SK-N-SH (cell line): ENCODE results near the gene EPHB2. TPM values are rescaled to one million over a fixed set of nuclear protein-coding genes. Genes with fewer than 3 reads are reported as not detected.

Source experiments
- CTCF ChIA-PET: fragments of 300-600, 350-600 bp; formaldehyde crosslinking; extraction: SDS; loops from one replicate; lab custom pipeline; 2021; lab: Yijun Ruan, JAX
- POLR2A ChIA-PET: fragments of 350-600 bp; sonication (Branson Sonifier 250); formaldehyde crosslinking; extraction: SDS; loops from one replicate; lab custom pipeline; 2020; ENCODE audit warnings: antibody characterized with exemption, inconsistent platforms; lab: Yijun Ruan, JAX
- DNase-seq: peaks from one replicate; pipeline ENCODE4 v3.0.0; 2012
- H2AFZ ChIP-seq: fragments of 200-600 bp; sonication (generic); 2 replicates; pipeline ENCODE4 v1.8.1; 2016; ENCODE audit warnings: antibody characterized with exemption, mild to moderate bottlenecking, low read depth
- H3F3A ChIP-seq: fragments of 200-600 bp; sonication (generic); replicated peaks from 2 replicates; pipeline ENCODE3; 2016; ENCODE audit warnings: antibody characterized with exemption, mild to moderate bottlenecking; ENCODE audit not compliant: insufficient read depth
- H3K27ac ChIP-seq, 2 experiments: fragments of 200-500 bp in 1 of 2; fragments of 200-600 bp in 1 of 2; sonication (Bioruptor generic) in 1 of 2; sonication (generic), shearing (Covaris generic) in 1 of 2; 2 replicates each; pipeline versions ENCODE4 v1.5.1 to v1.6.1; 2014 to 2016; ENCODE audit warnings: low read depth in 2 of 2, inconsistent platforms in 1 of 2, low read length in 1 of 2, mild to moderate bottlenecking in 1 of 2, mixed read lengths in 1 of 2
- H3K27me3 ChIP-seq: fragments of 200-600 bp; sonication (generic), shearing (Covaris generic); 2 replicates; pipeline ENCODE4 v1.6.1; 2016; ENCODE audit warnings: mixed run types; ENCODE audit not compliant: insufficient read depth
- H3K36me3 ChIP-seq, 2 experiments: fragments of 200-500 bp in 1 of 2; fragments of 200-600 bp in 1 of 2; sonication (Bioruptor generic) in 1 of 2; sonication (generic) in 1 of 2; replicated peaks in 1 of 2; 2 replicates each; pipeline versions ENCODE3 to v1.5.1; 2014 to 2016; ENCODE audit warnings: low read length in 1 of 2, mild to moderate bottlenecking in 1 of 2; ENCODE audit not compliant: insufficient read depth in 2 of 2, control insufficient read depth in 1 of 2
- H3K4me1 ChIP-seq, 2 experiments: fragments of 200-500 bp in 1 of 2; fragments of 200-600 bp in 1 of 2; sonication (Bioruptor generic) in 1 of 2; sonication (generic), shearing (Covaris generic) in 1 of 2; 2 replicates each; pipeline versions ENCODE4 v1.5.1 to v1.6.1; 2014 to 2016; ENCODE audit warnings: low read depth in 1 of 2, low read length in 1 of 2, mixed run types in 1 of 2; ENCODE audit not compliant: insufficient read depth in 2 of 2, control insufficient read depth in 1 of 2
- H3K4me2 ChIP-seq: fragments of 200-600 bp; sonication (generic), shearing (Covaris generic); 2 replicates; pipeline ENCODE4 v1.6.1; 2017; ENCODE audit warnings: mixed run types
- H3K4me3 ChIP-seq, 2 experiments: fragments of 200-500 bp in 1 of 2; fragments of 200-600 bp in 1 of 2; sonication (Bioruptor generic) in 1 of 2; sonication (generic), shearing (Covaris generic) in 1 of 2; 2 replicates each; pipeline versions ENCODE4 v1.5.1 to v1.8.1; 2014 to 2016; ENCODE audit warnings: low read depth in 2 of 2, inconsistent platforms in 1 of 2, low read length in 1 of 2, mild to moderate bottlenecking in 1 of 2, mixed read lengths in 1 of 2, moderate library complexity in 1 of 2
- H3K79me2 ChIP-seq: fragments of 200-600 bp; sonication (generic); 2 replicates; pipeline ENCODE4 v1.8.1; 2017; ENCODE audit warnings: mild to moderate bottlenecking; ENCODE audit not compliant: insufficient read depth
- H3K9ac ChIP-seq: fragments of 200-600 bp; sonication (generic); 2 replicates; pipeline ENCODE4 v1.6.1; 2017; ENCODE audit warnings: mixed run types
- H3K9me2 ChIP-seq: fragments of 200-600 bp; sonication (generic); 2 replicates; pipeline ENCODE4 v1.6.1; 2017; ENCODE audit warnings: mixed run types
- H3K9me3 ChIP-seq: fragments of 200-600 bp; sonication (generic); 2 replicates; pipeline ENCODE4 v1.6.1; 2017; ENCODE audit warnings: mixed run types, mild to moderate bottlenecking, moderate library complexity
- H4K20me1 ChIP-seq: fragments of 200-600 bp; sonication (generic); 2 replicates; pipeline ENCODE4 v1.6.1; 2017; ENCODE audit warnings: mild to moderate bottlenecking, mixed run types; ENCODE audit not compliant: insufficient read depth
- EP300 ChIP-seq, 2 experiments: IDR thresholded peaks; 2 replicates each; pipeline versions ENCODE4 v1.4.0 to v1.6.1; 2012; ENCODE audit warnings: borderline replicate concordance in 1 of 2, low read depth in 1 of 2, low read length in 1 of 2
- FOSL2 ChIP-seq: IDR thresholded peaks from 2 replicates; pipeline ENCODE4 v1.4.0; 2012; ENCODE audit warnings: low read depth, mild to moderate bottlenecking, moderate library complexity, borderline replicate concordance
- FOXJ3 ChIP-seq: sonication (generic); formaldehyde crosslinking; IDR thresholded peaks from 2 replicates; pipeline ENCODE4 v1.5.1; 2020; ENCODE audit warnings: mild to moderate bottlenecking, missing genetic modification reagents
- GABPA ChIP-seq: IDR thresholded peaks from 2 replicates; pipeline ENCODE4 v1.4.0; 2012; ENCODE audit warnings: low read depth, mild to moderate bottlenecking
- GATA2 ChIP-seq: sonication (generic); formaldehyde crosslinking; IDR thresholded peaks from 2 replicates; pipeline ENCODE4 v1.5.0; 2020; ENCODE audit warnings: mild to moderate bottlenecking, missing genetic modification reagents
- IRF3 ChIP-seq: fragments of 150-350 bp; IDR thresholded peaks from 2 replicates; pipeline ENCODE4 v1.6.1; 2016; ENCODE audit warnings: mild to moderate bottlenecking, low read depth, low read length
- JUND ChIP-seq: IDR thresholded peaks from 2 replicates; pipeline ENCODE4 v1.4.0; 2012
- MXI1 ChIP-seq: IDR thresholded peaks from 2 replicates; pipeline ENCODE4 v1.6.1; 2012; ENCODE audit warnings: mild to moderate bottlenecking, low read depth, low read length, improper control_type of control experiment
- NFIC ChIP-seq: IDR thresholded peaks from 2 replicates; pipeline ENCODE4 v1.4.0; 2012; ENCODE audit warnings: borderline replicate concordance
- NRF1 ChIP-seq: IDR thresholded peaks from 2 replicates; pipeline ENCODE4 v1.6.1; 2012; ENCODE audit warnings: low read depth, mild to moderate bottlenecking, low read length
- REST ChIP-seq: IDR thresholded peaks from 2 replicates; pipeline ENCODE4 v1.6.1; 2012; ENCODE audit warnings: mild to moderate bottlenecking, low read depth, low read length, moderate library complexity
- RXRA ChIP-seq: IDR thresholded peaks from 2 replicates; pipeline ENCODE4 v1.4.0; 2012; ENCODE audit warnings: low read depth, mild to moderate bottlenecking, borderline replicate concordance
- TAF1 ChIP-seq: IDR thresholded peaks from 2 replicates; pipeline ENCODE4 v1.6.1; 2012; ENCODE audit warnings: low read depth, mild to moderate bottlenecking, low read length, moderate library complexity, borderline replicate concordance
- TCF12 ChIP-seq: IDR thresholded peaks from 2 replicates; pipeline ENCODE4 v1.4.0; 2012
- TEAD4 ChIP-seq: IDR thresholded peaks from 2 replicates; pipeline ENCODE4 v1.4.0; 2012; ENCODE audit warnings: mild to moderate bottlenecking, borderline replicate concordance; ENCODE audit not compliant: insufficient read depth
- USF1 ChIP-seq: IDR thresholded peaks from 2 replicates; pipeline ENCODE4 v1.4.0; 2012; ENCODE audit warnings: low read depth, borderline replicate concordance
- USF2 ChIP-seq: fragments of 150-350 bp; IDR thresholded peaks from 2 replicates; pipeline ENCODE4 v1.6.1; 2017; ENCODE audit warnings: antibody characterized with exemption, low read length, low read depth, borderline replicate concordance
- ZBTB33 ChIP-seq: IDR thresholded peaks from 2 replicates; pipeline ENCODE4 v1.4.0; 2012; ENCODE audit warnings: low read depth, borderline replicate concordance
- WGBS: methylation state at CpG from one replicate; pipeline ENCODE4 v1.1.6; 2017; ENCODE audit warnings: low lambda C conversion rate; 5-methylcytosine and 5-hydroxymethylcytosine counted together
- polyA plus RNA-seq, 3 experiments: library from polyadenylated mRNA; depleted of rRNA; stranded (reverse); fragments of >200 nt; gene quantifications; 2 replicates each; pipeline ENCODE4 v1.2.3, GENCODE V29; 2012

The EPHB2 gene
- polyA plus RNA-seq, 1 of the 3 experiments (the other 2 are of a cell fraction), result 25.2 TPM

GRCh38 chr1:22807340-22807739 is 96.7 kb downstream of the EPHB2 start:
- Histone ChIP-seq H3F3A (peaks cover 25% of the 10 kb centered on the region), H3K4me3 (no peak overlapping the region), H4K20me1 (no peaks in the 10 kb centered on the region), H3K27me3 (no peaks in the 10 kb centered on the region), H3K27ac (peak overlapping the region; percentile 36 to 95; a peak in 3 of 4 replicates), H3K4me2 (peak overlapping the region; percentile 68; the same call in 1 of the 2 replicates), H3K36me3 (peaks cover 0 to 3% of the 10 kb centered on the region in 2 experiments), H3K9ac (no peak overlapping the region), H3K9me2 (no peaks in the 10 kb centered on the region), H3K4me1 (peaks cover 23 to 52% of the 10 kb centered on the region in 2 experiments; a peak in 3 of 4 replicates), H3K9me3 (no peaks in the 10 kb centered on the region), H2AFZ (no peak overlapping the region), H3K79me2 (peaks cover 4% of the 10 kb centered on the region; the same call in 1 of the 2 replicates)
- no peak for DNase-seq
- no peak for TF ChIP-seq ZBTB33
- TF ChIP-seq JUND, result no peak
- no peak for TF ChIP-seq USF1
- no peak for TF ChIP-seq RXRA
- TF ChIP-seq MXI1, result no peak
- no peak for TF ChIP-seq IRF3
- no peak for TF ChIP-seq FOSL2
- TF ChIP-seq TCF12, result no peak
- TF ChIP-seq EP300 (IDR thresholded peaks at IDR 0.05; ENCODE audit: borderline replicate concordance in 1 of 2, low read depth in 1 of 2, low read length in 1 of 2), result no peak
- no peak for TF ChIP-seq NFIC
- no peak for TF ChIP-seq TAF1
- TF ChIP-seq GABPA, result no peak
- no peak for TF ChIP-seq FOXJ3 (CRISPR knock-in tag)
- TF ChIP-seq TEAD4, result no peak
- ChIA-PET POLR2A (no interaction called here), CTCF (interaction anchor here (0.8 to 1.9 kb wide), 3 partner anchors 8 to 103 kb away, joined by 3 to 8 read pairs (median 4); no protein-coding TSS in a partner anchor)
- 100% methylated on average over 4 of the region's 4 CpGs for WGBS

- ChIA-PET CTCF (interaction anchor here (1.1 to 1.9 kb wide), 4 partner anchors 9 to 703 kb away, joined by 3 to 8 read pairs (median 6); no protein-coding TSS in a partner anchor), POLR2A (no interaction called here)
- Histone ChIP-seq H3K36me3 (peaks cover 0 to 3% of the 10 kb centered on the region in 2 experiments), H4K20me1 (no peaks in the 10 kb centered on the region), H3K27ac (peak overlapping the region; percentile 88 to 95), H3K79me2 (peaks cover 4% of the 10 kb centered on the region; the same call in 1 of the 2 replicates), H3K4me3 (0 out of 4 replicates have a peak overlapping the region, but pooled peaks of 1 of the 2 experiments have one; percentile 12), H3K9ac (peak overlapping the region; percentile 56; the same call in 1 of the 2 replicates), H3F3A (peaks cover 25% of the 10 kb centered on the region), H3K9me2 (no peaks in the 10 kb centered on the region), H3K27me3 (no peaks in the 10 kb centered on the region), H2AFZ (no peak overlapping the region), H3K4me2 (peak overlapping the region; percentile 68; the same call in 1 of the 2 replicates), H3K4me1 (peaks cover 23 to 52% of the 10 kb centered on the region in 2 experiments; a peak in 3 of 4 replicates), H3K9me3 (no peaks in the 10 kb centered on the region)
- 38% methylated on average over 6 of the region's 6 CpGs for WGBS
- DNase-seq, result no peak
- no peak for TF ChIP-seq NRF1
- TF ChIP-seq USF2, result no peak
- 0 out of 2 replicates have a peak, but pooled peaks have one; percentile 10 for TF ChIP-seq REST
- TF ChIP-seq GATA2 (CRISPR knock-in tag), result no peak
Measured at GRCh38 chr1:22808186-22808675, 97.6 kb downstream of the EPHB2 start.
